Left kidney (tissue), 2 donors: ENCODE measurements around the gene MYO3B. TPM values are rescaled to one million over a fixed set of nuclear protein-coding genes. Genes with fewer than 3 reads are reported as not detected.
"Not testable (repeated sequence)": the region's sequence is repeated elsewhere in the genome, so short reads cannot be mapped to it uniquely, and the experiment has no call there.

Source experiments
- DNase-seq: peaks from one replicate; pipeline ENCODE4 v3.0.0-alpha.2; 2013
- polyA plus RNA-seq: library from polyadenylated mRNA; unstranded; fragments of 120-200 nt; gene quantifications from one replicate; pipeline ENCODE4 v1.2.1, GENCODE V29; 2013; ENCODE audit not compliant: insufficient read length

The MYO3B gene
- polyA plus RNA-seq, 1 donor = 7.8 TPM

DNA sequence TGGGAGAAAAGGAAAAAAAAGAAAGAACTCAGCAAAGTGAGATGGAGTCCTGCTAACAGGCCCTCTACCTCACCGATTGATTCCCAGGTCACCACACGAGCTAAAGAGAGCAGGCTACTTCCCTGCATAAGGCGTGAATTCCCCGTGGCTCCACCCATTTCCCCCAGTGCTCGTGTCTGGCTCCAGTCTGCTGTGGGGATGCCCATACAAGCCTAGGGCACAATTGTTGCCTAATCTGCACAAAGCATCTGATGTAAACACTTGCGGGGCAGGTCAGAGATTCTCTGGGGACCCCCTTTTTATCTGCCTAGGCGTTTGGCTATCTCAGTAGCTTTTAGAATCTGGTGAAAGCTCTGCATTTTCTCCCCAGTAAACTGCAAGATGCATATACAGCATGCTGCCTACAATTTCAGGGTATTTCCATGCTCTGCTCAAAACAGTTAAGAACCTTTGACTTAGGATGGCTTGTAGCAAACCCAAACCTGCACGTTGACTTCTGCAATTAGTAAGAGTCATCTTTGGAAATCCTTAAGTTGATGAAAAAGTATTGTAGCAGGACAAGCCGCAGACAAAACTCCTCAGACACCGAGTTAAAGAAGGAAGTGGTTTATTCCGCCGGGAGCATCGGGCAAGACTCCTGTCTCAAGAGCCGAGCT, 34.8 kb downstream of the MYO3B start:
- no peak for DNase-seq

GRCh38 chr2:170213281-170213625, 35.3 kb downstream of the MYO3B start:
- not testable (repeated sequence) for DNase-seq

- DNase-seq = no peak
Observed at GRCh38 chr2:170213651-170214050, 35.7 kb downstream of the MYO3B start.

GRCh38 chr2:170214309-170214948, 36.5 kb downstream of the MYO3B start:
- DNase-seq = no peak

DNA sequence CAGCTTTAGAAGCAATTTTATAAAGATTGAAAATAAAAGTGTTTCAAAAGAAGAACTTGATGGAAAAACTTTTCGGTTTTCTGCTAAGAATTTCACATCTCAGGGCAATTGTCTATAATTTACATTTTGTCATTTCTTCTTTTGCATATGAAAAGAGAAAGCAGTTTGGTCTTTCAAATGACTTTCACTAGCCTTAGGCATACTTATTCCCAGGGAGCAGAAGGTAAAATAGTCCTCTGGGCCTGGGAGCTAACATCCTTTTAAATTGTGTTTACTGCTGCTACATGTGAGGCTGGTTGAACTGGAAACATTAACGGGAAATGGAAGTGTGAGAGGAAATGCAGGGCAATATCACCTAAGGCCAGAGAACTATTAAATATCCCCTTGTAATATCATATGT, 37.1 kb downstream of the MYO3B start:
- no peak for DNase-seq

GRCh38 chr2:170216428-170216827, 38.5 kb downstream of the MYO3B start:
- no peak for DNase-seq

GRCh38 chr2:170216981-170217380, 39.0 kb downstream of the MYO3B start:
- no peak for DNase-seq

DNA sequence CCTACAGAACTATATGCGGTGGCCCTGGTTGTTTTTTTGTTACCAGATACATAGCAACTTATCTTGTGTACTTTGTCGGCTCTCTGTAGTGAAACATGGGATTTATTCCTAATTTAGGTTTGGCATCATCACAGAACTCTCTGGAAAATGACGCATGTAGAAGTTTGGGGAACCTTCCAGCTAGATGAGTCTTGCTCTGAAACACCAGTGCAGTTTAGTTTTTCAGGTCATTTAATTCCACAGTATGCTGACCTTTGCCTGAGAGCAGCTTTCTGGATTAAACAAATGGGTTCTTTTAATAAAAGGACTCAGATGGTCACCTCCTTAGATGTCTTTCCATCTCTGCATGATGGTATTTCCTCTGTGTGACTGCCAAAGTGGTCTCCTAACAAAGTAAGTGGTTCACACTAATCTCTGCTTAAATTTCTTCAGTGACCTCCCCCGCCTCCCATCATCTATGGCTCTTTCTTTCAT, 39.9 kb downstream of the MYO3B start:
- no peak for DNase-seq

GRCh38 chr2:170218456-170218855, 40.5 kb downstream of the MYO3B start:
- DNase-seq = no peak

GRCh38 chr2:170218931-170219330, 41.0 kb downstream of the MYO3B start:
- DNase-seq = no peak

GRCh38 chr2:170221317-170222288, 43.7 kb downstream of the MYO3B start:
- DNase-seq = no peak

GRCh38 chr2:170222298-170222697, 44.4 kb downstream of the MYO3B start:
- DNase-seq = no peak

GRCh38 chr2:170222842-170223241, 44.9 kb downstream of the MYO3B start:
- no peak for DNase-seq

- DNase-seq = no peak
Observed at GRCh38 chr2:170224692-170225294, 46.8 kb downstream of the MYO3B start.

- DNase-seq = no peak
Observed at GRCh38 chr2:170226216-170226615, 48.3 kb downstream of the MYO3B start.

GRCh38 chr2:170227507-170227947, 49.6 kb downstream of the MYO3B start:
- no peak for DNase-seq

GRCh38 chr2:170227951-170228350, 50.0 kb downstream of the MYO3B start:
- no peak for DNase-seq

GRCh38 chr2:170228429-170228828, 50.5 kb downstream of the MYO3B start:
- no peak for DNase-seq

- DNase-seq = no peak
Observed at GRCh38 chr2:170229125-170229524, 51.2 kb downstream of the MYO3B start.

- DNase-seq = no peak
Observed at GRCh38 chr2:170229744-170230143, 51.8 kb downstream of the MYO3B start.

GRCh38 chr2:170235860-170236679, 58.1 kb downstream of the MYO3B start:
- DNase-seq = peak; percentile 44
